C4-2B (cell line): ENCODE results near the gene ITPRID2.

ENCODE experiments used
- ZFX ChIP-seq: fragments of 450-650 bp; IDR thresholded peaks from 2 replicates; pipeline ENCODE4 v1.6.1; 2017
- TF ChIP-seq, protein P1 (sequence below): fragments of 450-650 bp; conservative IDR thresholded peaks from 2 replicates; pipeline ENCODE4 v1.5.1; 2017; ENCODE audit warnings: mild to moderate bottlenecking

DNA sequence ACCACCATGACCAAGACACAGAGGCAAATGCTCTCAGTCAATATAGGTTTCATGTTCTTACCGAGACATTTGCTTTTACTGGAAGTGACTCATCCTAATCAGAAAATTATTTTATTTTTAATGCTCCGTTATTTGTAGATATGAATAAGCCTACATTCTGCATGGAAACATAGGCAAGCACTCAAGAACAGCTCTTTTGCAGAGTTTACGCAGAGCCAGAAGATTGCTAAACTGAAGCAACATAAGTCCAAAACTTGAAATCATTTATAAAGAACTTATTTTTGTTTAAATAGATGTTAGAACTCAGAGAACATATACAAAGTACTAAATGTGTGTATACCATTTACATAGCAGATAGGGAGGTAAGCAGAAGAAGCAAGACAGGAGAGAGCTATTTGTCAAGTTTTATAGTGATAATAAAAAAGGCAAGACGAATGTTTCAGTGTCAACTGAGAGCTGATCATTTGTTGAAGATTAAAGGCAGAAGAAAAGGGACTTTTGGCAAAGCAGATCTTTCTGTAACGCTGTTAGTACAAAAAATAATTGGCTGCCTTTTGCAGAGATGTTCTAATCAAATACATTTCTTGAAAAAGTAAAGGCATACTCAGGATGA, 81.7 kb downstream of the ITPRID2 start:
- TF ChIP-seq, protein P1, sequence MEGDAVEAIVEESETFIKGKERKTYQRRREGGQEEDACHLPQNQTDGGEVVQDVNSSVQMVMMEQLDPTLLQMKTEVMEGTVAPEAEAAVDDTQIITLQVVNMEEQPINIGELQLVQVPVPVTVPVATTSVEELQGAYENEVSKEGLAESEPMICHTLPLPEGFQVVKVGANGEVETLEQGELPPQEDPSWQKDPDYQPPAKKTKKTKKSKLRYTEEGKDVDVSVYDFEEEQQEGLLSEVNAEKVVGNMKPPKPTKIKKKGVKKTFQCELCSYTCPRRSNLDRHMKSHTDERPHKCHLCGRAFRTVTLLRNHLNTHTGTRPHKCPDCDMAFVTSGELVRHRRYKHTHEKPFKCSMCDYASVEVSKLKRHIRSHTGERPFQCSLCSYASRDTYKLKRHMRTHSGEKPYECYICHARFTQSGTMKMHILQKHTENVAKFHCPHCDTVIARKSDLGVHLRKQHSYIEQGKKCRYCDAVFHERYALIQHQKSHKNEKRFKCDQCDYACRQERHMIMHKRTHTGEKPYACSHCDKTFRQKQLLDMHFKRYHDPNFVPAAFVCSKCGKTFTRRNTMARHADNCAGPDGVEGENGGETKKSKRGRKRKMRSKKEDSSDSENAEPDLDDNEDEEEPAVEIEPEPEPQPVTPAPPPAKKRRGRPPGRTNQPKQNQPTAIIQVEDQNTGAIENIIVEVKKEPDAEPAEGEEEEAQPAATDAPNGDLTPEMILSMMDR, result no peak
- no peak for TF ChIP-seq ZFX
